ENCODE data around the gene HS2ST1.

The HS2ST1 gene

GRCh38 chr1:87140831-87141540 is 226.6 kb downstream of the HS2ST1 start:
- DNase-seq (ENCODE audit: low read depth): no peak

- no peak for DNase-seq (ENCODE audit: low read depth)
These were observed 227.1 kb downstream of the HS2ST1 start for GRCh38 chr1:87141556-87141955.

GRCh38 chr1:87143413-87144135 is 229.1 kb downstream of the HS2ST1 start:
- DNase-seq (ENCODE audit: low read depth): no peak

GRCh38 chr1:87144316-87144895 is 230.0 kb downstream of the HS2ST1 start:
- no peak for DNase-seq (ENCODE audit: low read depth)

GRCh38 chr1:87144981-87145380 is 230.5 kb downstream of the HS2ST1 start:
- no peak for DNase-seq (ENCODE audit: low read depth)

GRCh38 chr1:87146538-87146937 is 232.1 kb downstream of the HS2ST1 start:
- no peak for DNase-seq (ENCODE audit: low read depth)

GRCh38 chr1:87146986-87147385 is 232.6 kb downstream of the HS2ST1 start:
- no peak for DNase-seq (ENCODE audit: low read depth)

GRCh38 chr1:87147851-87148250 is 233.4 kb downstream of the HS2ST1 start:
- DNase-seq (ENCODE audit: low read depth): no peak

- DNase-seq (ENCODE audit: low read depth): no peak
These were observed 234.2 kb downstream of the HS2ST1 start for GRCh38 chr1:87148661-87149060.

GRCh38 chr1:87149241-87150041 is 235.0 kb downstream of the HS2ST1 start:
- no peak for DNase-seq (ENCODE audit: low read depth)

GRCh38 chr1:87150143-87150542 is 235.7 kb downstream of the HS2ST1 start:
- no peak for DNase-seq (ENCODE audit: low read depth)

GRCh38 chr1:87151500-87152421 is 237.3 kb downstream of the HS2ST1 start:
- DNase-seq (ENCODE audit: low read depth): no peak

GRCh38 chr1:87154384-87154783 is 239.9 kb downstream of the HS2ST1 start:
- no peak for DNase-seq (ENCODE audit: low read depth)

GRCh38 chr1:87155170-87155569 is 240.7 kb downstream of the HS2ST1 start:
- DNase-seq (ENCODE audit: low read depth): no peak

GRCh38 chr1:87155648-87156047 is 241.2 kb downstream of the HS2ST1 start:
- DNase-seq (ENCODE audit: low read depth): no peak

GRCh38 chr1:87156124-87156523 is 241.7 kb downstream of the HS2ST1 start:
- no peak for DNase-seq (ENCODE audit: low read depth)

- no peak for DNase-seq (ENCODE audit: low read depth)
These were observed 245.0 kb downstream of the HS2ST1 start for GRCh38 chr1:87159378-87159915.
